HG03097 (cell line): ENCODE measurements around the gene KDELR1.

Source experiments
- ATAC-seq: cut with Tn5 transposase; IDR thresholded peaks from one replicate; pipeline ENCODE4 v1.9.1; 2021; ENCODE audit not compliant: unreplicated experiment, low FRiP score

KDELR1 gene

GRCh38 chr19:48346191-48346590 is 45.2 kb downstream of the KDELR1 start:
- ATAC-seq = no peak

GRCh38 chr19:48344892-48345291 is 46.5 kb downstream of the KDELR1 start:
- no peak for ATAC-seq

GRCh38 chr19:48342841-48343540 is 48.4 kb downstream of the KDELR1 start:
- ATAC-seq = no peak

DNA sequence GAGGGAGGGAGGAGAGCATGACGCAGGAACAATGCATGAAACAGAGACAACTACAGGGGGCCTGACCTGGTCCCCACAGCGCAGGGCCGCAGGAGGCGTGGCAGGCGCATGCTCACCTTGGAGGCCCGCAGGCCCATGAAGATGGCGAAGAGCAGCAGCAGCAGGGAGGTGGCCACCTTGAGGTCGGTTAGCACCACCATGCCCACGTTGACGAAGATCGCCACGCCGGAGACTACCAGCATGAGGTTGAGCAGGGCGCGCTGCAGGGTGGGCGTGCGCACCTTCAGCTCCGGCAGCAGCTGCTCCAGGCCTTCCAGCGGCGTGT is 49.0 kb downstream of the KDELR1 start:
- no peak for ATAC-seq

DNA sequence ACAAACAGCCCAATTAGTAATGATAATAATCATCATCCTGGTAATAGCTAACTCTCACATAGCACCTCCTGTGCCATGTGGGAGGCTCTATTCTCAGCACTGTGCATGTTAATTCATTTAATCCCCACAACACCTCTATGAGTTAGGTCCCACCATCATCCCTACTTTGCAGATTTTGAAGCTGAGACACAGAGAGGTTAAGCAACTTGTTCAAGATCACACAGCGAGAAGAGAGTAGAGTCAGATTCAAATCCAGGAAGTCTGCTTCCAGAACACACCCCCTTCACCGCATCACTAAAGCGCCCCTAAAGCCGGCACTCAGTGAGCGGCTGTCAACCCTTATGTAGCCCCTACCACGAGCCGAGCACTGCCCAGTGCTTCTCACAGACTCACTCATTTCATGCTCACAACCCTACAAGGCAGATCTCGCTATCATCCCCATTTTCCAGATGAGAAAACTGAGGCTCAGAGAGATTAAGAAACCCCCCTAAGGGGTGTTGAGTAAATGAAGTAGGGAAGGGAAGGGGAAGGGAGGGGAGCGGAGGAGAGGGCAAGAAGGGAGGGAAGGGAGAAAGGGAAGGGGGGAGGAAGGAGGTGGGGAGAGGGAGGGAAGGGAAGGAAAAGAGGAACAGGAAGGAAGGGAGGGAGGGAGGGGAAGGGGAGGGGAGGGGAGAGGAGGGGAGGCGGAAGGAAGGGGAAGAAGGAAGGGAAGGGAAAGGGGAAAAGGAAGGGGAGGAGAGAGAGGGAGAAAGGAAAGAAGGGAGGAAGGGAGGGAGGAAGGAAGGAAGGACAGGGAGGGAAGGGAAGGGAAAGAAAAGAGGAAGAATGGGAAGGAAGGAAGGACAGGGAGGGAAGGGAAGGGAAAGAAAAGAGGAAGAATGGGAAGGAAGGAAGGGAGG is 49.6 kb downstream of the KDELR1 start:
- no peak for ATAC-seq

DNA sequence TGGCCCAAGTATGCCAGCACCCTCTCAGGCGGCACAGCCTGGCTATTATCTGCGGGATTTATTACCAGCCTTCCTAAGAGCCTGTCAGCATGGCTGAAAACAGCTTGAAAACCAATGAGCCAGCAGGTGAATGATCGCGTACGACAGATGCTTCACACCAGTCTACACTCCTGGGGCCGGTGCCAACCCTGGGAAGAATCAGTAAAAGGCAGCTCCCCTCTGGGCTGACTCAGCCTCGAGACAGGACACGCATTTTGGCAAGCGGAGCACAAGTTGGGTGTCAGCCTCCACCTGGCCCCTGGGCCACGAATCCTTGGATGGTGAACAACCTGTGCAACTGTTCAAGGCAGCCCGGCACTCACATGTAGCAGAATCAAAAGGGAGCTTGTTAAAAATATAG is 50.4 kb downstream of the KDELR1 start:
- no peak for ATAC-seq

DNA sequence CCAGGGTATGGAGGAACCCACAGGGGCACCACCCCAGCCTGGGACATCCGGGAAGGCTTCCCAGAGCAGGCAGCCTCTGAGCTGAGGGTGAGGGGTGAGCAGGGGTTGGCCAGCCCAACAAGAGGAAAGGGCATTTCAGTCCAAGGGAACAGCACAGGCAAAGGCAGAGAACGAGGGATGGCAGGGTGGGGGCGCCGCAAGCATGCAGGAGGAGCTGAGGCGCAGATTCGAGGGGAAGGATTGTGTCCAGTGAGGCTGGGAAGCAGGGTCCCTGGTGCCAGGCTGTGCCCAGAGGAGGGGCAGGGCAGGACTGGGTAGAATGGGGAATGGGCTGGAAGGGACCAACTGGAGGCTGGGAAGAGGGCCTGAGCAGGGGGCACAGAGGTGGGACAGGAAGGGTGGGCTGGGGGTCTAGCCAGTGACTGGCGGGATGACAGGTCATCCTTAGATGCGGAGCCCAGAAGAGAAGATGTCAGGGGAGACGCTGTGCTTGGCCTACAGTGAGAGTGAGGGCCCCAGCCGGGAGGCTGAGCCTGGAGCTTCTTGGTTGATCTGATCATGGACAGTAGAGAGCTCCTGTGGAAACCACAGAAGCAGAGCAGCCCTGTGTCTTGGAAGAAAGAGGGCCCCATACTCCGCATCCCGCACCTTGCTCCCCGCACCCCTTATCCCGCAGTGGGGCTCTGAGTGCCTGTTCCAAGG is 52.4 kb downstream of the KDELR1 start:
- ATAC-seq = no peak

GRCh38 chr19:48338253-48338755 is 53.0 kb downstream of the KDELR1 start:
- no peak for ATAC-seq

DNA sequence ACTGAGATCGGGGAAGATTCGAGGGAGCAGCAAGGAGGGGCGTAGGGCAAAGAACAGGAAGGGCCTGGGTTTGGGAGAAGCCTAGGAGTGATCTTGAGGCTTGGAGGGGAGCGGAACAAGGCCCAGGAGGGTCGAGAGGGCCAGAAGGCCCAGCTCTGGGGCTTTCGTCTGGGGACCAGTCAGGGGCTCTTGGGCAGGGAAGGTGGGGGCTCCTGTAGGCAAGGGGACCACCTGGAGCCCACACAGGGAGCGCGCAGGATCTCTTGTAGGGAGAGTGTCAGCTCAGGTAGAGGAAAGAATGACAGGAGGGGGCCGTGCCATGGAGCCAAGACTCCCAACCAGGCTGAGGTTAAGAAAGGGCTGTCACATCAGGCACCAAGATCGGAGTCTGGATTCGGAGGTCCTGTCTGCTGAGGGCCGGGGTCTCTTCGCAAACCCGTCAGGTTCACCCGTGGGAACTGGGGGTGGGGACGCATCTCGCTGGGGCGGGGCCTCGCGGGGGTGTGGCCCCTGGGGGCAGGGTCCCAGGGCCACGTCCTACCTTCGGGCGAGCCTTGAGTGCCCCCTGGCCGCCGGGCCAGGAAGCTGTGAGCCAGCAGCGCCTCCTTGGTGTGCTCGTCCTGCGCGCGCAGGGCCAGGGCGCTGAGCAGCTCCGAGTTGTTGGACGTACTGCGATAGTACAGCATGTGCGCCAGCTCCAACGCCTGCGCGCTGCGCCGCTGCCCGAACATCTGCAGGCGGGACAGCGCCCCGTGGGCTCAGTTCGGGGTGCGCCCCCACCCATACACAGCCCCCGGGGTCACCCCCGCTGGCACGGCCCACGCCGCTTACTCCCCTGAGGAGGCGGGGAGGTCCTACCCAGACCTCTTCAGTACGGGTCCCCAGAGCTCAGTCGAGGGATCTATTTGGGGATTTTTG is 57.6 kb downstream of the KDELR1 start:
- peak; percentile 45 for ATAC-seq

DNA sequence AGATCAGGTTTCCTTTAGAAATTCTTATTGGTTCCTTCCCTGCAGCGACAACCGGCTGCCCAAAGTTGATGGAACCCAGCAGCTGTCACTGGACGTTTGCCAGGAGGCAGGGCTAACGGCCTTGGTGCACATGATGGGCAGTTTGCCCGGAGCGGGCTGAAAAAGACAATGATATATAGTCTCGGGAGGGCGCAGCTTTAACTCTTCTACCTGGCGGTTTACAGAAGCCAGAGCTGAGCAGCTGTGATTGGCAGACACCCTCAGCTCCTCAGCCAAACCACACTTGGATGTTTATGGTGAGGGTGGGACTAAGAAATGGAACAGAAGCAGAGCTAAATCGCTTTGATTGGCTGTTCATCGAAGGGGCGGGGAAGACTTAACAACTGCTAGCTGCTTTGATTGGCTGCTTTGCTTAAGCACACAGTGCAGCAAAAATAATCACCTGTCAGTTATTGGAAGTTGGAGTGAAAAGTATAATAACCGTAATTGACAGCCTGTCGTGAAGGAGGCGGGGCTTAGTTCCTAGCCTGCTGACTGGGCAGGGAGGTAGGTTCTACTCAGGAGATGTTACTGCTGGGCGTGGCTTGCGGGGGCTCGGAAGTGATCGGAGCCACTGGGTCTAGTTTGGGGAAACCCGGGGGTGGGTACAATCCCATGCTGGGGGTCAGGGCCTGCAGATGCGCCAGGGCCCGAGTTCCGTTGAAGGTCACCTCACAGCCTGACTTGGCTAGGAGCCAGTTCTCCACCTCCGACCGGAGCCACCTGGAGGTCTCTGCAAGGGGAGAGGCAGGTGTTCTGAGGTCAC is 58.5 kb downstream of the KDELR1 start:
- peak; percentile 61 for ATAC-seq
